SJSA1 (cell line): ENCODE measurements around the gene COPB1. TPM values are rescaled to one million over a fixed set of nuclear protein-coding genes. Genes with fewer than 3 reads are reported as not detected.

Experiments
- DNase-seq, 2 experiments: peaks; one replicate each; pipeline ENCODE4 v3.0.0-alpha.2; 2015 to 2020; ENCODE audit warnings: low spot score in 2 of 2, low read depth in 1 of 2
- H3K27ac ChIP-seq: fragments of 250-450 bp; sonication (Bioruptor Pico); 2 replicates; pipeline ENCODE4 v1.5.1; 2020; ENCODE audit warnings: mild to moderate bottlenecking, moderate library complexity
- H3K27me3 ChIP-seq: fragments of 250-450 bp; sonication (Bioruptor Pico); replicated peaks from 2 replicates; pipeline ENCODE4 v1.5.1; 2020; ENCODE audit warnings: mild to moderate bottlenecking, moderate library complexity
- H3K36me3 ChIP-seq: fragments of 250-450 bp; sonication (Bioruptor Pico); 2 replicates; pipeline ENCODE4 v1.5.1; 2020; ENCODE audit warnings: mild to moderate bottlenecking
- H3K4me1 ChIP-seq: fragments of 250-450 bp; sonication (Bioruptor Pico); replicated peaks from 2 replicates; pipeline ENCODE4 v1.6.1; 2021; ENCODE audit warnings: mild to moderate bottlenecking
- H3K4me3 ChIP-seq: fragments of 250-450 bp; sonication (Bioruptor Pico); 2 replicates; pipeline ENCODE4 v1.5.1; 2020; ENCODE audit warnings: mild to moderate bottlenecking
- H3K9me3 ChIP-seq: fragments of 250-450 bp; sonication (Bioruptor Pico); replicated peaks from 2 replicates; pipeline ENCODE4 v1.5.1; 2020; ENCODE audit warnings: mild to moderate bottlenecking
- total RNA-seq: library from RNA; depleted of rRNA; stranded (reverse); fragments of >200 nt; shearing (Covaris generic); gene quantifications from 2 replicates; pipeline ENCODE4 v1.2.3, GENCODE V29; 2014; rRNA removed

The COPB1 gene
- total RNA-seq, 1 experiment from 2014 or later = 423 TPM

GRCh38 chr11:14414470-14415461 lies 84.8 kb downstream of the COPB1 start:
- Histone ChIP-seq H3K27ac (peak overlapping the region; percentile 46), H3K36me3 (no peaks in the 10 kb centered on the region), H3K4me1 (peaks cover 63% of the 10 kb centered on the region), H3K9me3 (no peaks in the 10 kb centered on the region), H3K4me3 (no peak overlapping the region), H3K27me3 (no peaks in the 10 kb centered on the region)
- peak; percentile 72 to 79 for DNase-seq

GRCh38 chr11:14413307-14414069 lies 86.1 kb downstream of the COPB1 start:
- DNase-seq = peak; percentile 34 to 62
- no peak overlapping the region for H3K4me3 ChIP-seq
- H3K9me3 ChIP-seq = no peaks in the 10 kb centered on the region
- peaks cover 59% of the 10 kb centered on the region for H3K4me1 ChIP-seq
- no peaks in the 10 kb centered on the region for H3K27me3 ChIP-seq
- H3K27ac ChIP-seq = no peak overlapping the region
- H3K36me3 ChIP-seq = no peaks in the 10 kb centered on the region

- DNase-seq = peak; percentile 59 to 71
- Histone ChIP-seq H3K27ac (peak overlapping the region; percentile 2; the same call in 1 of the 2 replicates), H3K4me1 (peaks cover 48% of the 10 kb centered on the region), H3K9me3 (no peaks in the 10 kb centered on the region), H3K27me3 (no peaks in the 10 kb centered on the region), H3K36me3 (no peaks in the 10 kb centered on the region), H3K4me3 (no peak overlapping the region)
These were observed 87.8 kb downstream of the COPB1 start for GRCh38 chr11:14411818-14412217.

GRCh38 chr11:14409891-14410290 lies 89.7 kb downstream of the COPB1 start:
- no peaks in the 10 kb centered on the region for H3K9me3 ChIP-seq
- no peaks in the 10 kb centered on the region for H3K27me3 ChIP-seq
- H3K36me3 ChIP-seq = no peaks in the 10 kb centered on the region
- no peak overlapping the region for H3K4me3 ChIP-seq
- no peak overlapping the region for H3K27ac ChIP-seq
- H3K4me1 ChIP-seq = peaks cover 37% of the 10 kb centered on the region
- no peak for DNase-seq

GRCh38 chr11:14408612-14409011 lies 91.0 kb downstream of the COPB1 start:
- DNase-seq = no peak
- Histone ChIP-seq H3K4me1 (peaks cover 27% of the 10 kb centered on the region), H3K27ac (no peak overlapping the region), H3K9me3 (no peaks in the 10 kb centered on the region), H3K4me3 (no peak overlapping the region), H3K27me3 (no peaks in the 10 kb centered on the region), H3K36me3 (no peaks in the 10 kb centered on the region)

Other genes with a start within 250 kb of the COPB1 start
- gene RRAS2, start 140.6 kb downstream of the COPB1 start, total RNA-seq = 159 and 200 TPM in 2 replicates
- gene PSMA1, start 20.6 kb upstream of the COPB1 start, total RNA-seq = 361 and 422 TPM in 2 replicates
- 0.03 TPM in 2 replicates for gene PDE3B, start 144.0 kb upstream of the COPB1 start, total RNA-seq